GM12872 (cell line): ENCODE data around the gene PARP1.

Experiments
- CTCF ChIP-seq: IDR thresholded peaks from 3 replicates; pipeline ENCODE4 v1.5.1; 2011; ENCODE audit warnings: low read depth, mild to moderate bottlenecking, low read length, moderate library complexity; ENCODE audit not compliant: insufficient read depth

The PARP1 gene

GRCh38 chr1:226407497-226408284 lies at the start of gene PARP1:
Gene PARP1, minus strand, starts transcription at chr1:226408093. Its CDS starts 164 bp downstream, at chr1:226407929.
- TF ChIP-seq CTCF: peak; percentile 63; the same call in 2 of the 3 replicates

- TF ChIP-seq CTCF: peak; percentile 20; the same call in 1 of the 3 replicates
Measured at GRCh38 chr1:226457307-226457712, 49.4 kb upstream of the PARP1 start.

DNA sequence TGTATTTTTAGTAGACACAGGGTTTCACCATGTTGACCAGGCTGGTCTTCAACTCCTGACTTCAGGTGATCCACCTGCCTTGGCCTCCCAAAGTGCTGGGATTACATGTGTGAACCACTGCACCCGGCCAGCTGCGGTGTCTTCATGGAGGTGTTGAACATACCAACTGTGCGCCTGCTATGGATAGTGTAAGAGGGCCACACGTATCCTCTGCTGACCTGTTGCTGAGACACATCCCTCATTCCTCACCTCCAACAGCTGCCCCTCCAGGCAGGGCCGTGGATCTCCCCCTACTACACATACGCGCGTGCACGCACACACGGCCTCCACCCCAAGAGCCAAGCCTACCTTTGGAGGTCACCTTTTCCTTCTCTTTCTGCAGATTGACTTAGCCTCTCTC lies 48.0 kb upstream of the PARP1 start:
- TF ChIP-seq CTCF: no peak

DNA sequence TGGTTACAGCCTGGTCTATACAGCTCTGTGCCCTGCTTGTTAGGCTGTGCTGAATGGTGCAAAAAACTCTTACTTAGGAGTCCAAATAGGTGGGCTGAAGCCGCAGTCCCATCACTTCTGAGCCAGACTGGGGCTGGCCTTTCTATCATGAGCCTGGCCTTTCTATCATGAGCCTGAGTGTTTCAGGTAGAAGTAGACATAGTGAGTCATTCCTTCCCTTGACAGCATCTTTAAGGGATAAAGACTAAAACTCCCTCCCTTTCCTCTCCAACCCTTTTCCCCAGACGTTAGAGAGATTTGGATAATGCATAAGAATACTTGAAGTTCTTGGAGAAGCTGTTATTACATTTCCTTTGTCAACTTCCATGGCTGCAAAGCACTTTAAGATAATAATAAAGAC lies 46.5 kb upstream of the PARP1 start:
- no peak for TF ChIP-seq CTCF

DNA sequence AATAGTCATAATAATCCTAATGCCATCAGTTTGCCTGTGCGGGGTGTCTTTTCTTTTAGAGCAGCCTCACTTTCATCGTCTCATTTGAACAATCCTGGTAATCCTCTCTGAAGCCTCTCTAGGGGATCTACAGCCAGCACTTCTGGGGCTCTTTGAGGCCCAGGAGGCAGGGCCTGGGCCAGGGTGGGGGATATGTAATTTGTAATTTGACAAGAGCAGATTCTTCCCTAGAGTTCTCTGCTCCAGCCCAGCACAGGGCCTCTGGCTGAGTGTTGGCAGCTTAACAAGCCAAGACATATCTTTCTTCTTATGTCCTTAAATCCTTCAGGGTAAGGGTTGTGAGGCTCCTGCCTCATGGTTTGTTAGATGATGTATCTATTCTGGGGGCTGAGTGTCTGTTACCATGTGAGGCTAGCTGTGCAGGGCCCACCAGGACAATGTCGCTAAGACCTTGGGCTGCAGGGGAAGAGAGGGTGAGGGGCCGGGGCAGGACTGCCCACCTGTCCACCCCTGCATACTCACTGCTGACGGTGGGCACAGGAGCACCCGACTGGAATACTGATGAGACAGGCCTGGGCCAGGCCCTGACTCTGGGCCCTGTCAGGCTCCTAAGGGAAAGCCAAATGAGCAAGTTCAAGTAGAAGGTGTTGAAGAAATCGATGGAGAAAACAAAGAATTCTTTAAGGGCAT lies 45.3 kb upstream of the PARP1 start:
- TF ChIP-seq CTCF: no peak

DNA sequence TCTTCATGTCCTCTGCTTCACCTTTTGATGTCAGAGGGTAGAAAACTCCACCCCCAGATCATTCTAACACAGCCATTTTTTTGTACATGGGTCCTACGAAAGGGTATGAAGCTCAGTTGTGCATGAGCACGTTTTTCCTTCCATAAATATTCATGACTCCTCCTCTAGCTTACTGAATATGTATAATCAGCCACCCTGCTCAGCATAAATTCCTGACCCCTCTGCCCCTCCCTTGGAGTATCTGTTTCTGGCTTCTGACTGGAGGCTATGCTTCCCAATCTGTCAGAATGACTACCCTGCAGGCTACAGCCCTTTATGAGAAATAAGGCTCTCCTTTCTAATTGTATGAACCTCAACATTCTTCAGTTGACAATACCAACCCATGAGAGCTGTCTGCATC lies 42.8 kb upstream of the PARP1 start:
- TF ChIP-seq CTCF: no peak

DNA sequence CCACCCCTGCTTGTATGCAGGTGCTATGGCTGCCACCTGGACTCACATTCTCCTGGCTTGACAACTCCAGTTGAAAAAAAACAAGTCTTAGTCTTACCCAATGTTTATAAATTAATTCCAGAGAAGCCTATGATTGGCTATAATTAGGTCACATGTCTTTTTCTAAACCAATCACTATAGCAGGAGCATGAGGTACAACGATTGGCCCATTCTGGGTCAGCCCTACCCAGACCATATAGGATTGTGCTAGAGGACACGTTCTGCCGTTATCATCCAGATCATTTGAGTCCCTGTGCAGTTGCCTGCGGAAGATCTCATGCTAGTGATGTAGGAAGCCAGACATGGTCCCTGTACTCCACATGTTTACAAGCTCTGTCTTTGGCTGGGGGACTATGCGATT lies 41.9 kb upstream of the PARP1 start:
- no peak for TF ChIP-seq CTCF
